HEK293 (cell line): Measurements from ENCODE around the gene EFCAB6.
A peak's percentile ranks its signal among the peaks of the same experiment; 100 is the strongest.

Source experiments
- CTCF ChIA-PET: fragments of 350-600 bp; formaldehyde crosslinking; extraction: SDS; loops from one replicate; lab custom pipeline; 2021; ENCODE audit warnings: antibody characterized with exemption; lab: Yijun Ruan, JAX
- POLR2A ChIA-PET: fragments of 300-600 bp; formaldehyde crosslinking; extraction: SDS; loops from one replicate; lab custom pipeline; 2020; ENCODE audit warnings: antibody characterized with exemption, inconsistent platforms; lab: Yijun Ruan, JAX
- H3K27ac ChIP-seq: fragments of 200-500 bp; sonication (Bioruptor generic); 2 replicates; pipeline ENCODE4 v1.5.1; 2014; ENCODE audit warnings: low read depth, low read length, control low read depth, inconsistent platforms; ENCODE audit errors: extremely low read depth
- H3K36me3 ChIP-seq, 2 experiments: fragments of 200-500 bp in 1 of 2; sonication (Bioruptor generic) in 1 of 2; 1 replicate in 1 of 2; 2 replicates in 1 of 2; pipeline ENCODE4 v1.5.1; 2014 to 2017; ENCODE audit warnings: inconsistent platforms in 2 of 2, low read length in 2 of 2; ENCODE audit not compliant: control insufficient read depth in 2 of 2, insufficient read depth in 1 of 2
- H3K4me1 ChIP-seq: fragments of 200-500 bp; sonication (Bioruptor generic); 2 replicates; pipeline ENCODE4 v1.5.1; 2014; ENCODE audit warnings: mild to moderate bottlenecking, low read length, inconsistent platforms; ENCODE audit not compliant: control insufficient read depth, insufficient read depth
- H3K4me3 ChIP-seq: 2 replicates; pipeline ENCODE4 v1.5.1; 2011; ENCODE audit warnings: low read depth, mild to moderate bottlenecking, control low read depth, low read length, moderate library complexity
- H3K9me3 ChIP-seq: fragments of 200-500 bp; sonication (Bioruptor generic); 2 replicates; pipeline ENCODE4 v1.5.1; 2014; ENCODE audit warnings: low read depth, low read length, inconsistent platforms; ENCODE audit not compliant: control insufficient read depth, insufficient read depth
- GLI2 ChIP-seq: fragments of 450-650 bp; formaldehyde crosslinking; IDR thresholded peaks from 2 replicates; pipeline ENCODE4; 2017; ENCODE audit warnings: missing biosample characterization, missing genetic modification characterization, low read depth, borderline replicate concordance
- GLIS1 ChIP-seq: fragments of 450-650 bp; formaldehyde crosslinking; IDR thresholded peaks from 2 replicates; pipeline ENCODE4 v1.5.1; 2016; ENCODE audit warnings: missing biosample characterization, missing genetic modification characterization
- HOXA7 ChIP-seq: sonication (generic); formaldehyde crosslinking; IDR thresholded peaks from 2 replicates; pipeline ENCODE4 v1.8.1; 2022; ENCODE audit warnings: missing genetic modification reagents, borderline replicate concordance
- REPIN1 ChIP-seq: fragments of 450-650 bp; formaldehyde crosslinking; IDR thresholded peaks from 2 replicates; pipeline ENCODE4 v1.5.1; 2017; ENCODE audit warnings: missing biosample characterization, missing genetic modification characterization, low read depth
- SALL2 ChIP-seq: fragments of 450-650 bp; formaldehyde crosslinking; IDR thresholded peaks from 2 replicates; pipeline ENCODE4 v1.5.0; 2017; ENCODE audit warnings: missing biosample characterization, mild to moderate bottlenecking, missing genetic modification characterization, borderline replicate concordance
- SCRT2 ChIP-seq: fragments of 450-650 bp; formaldehyde crosslinking; IDR thresholded peaks from 2 replicates; pipeline ENCODE4 v1.5.1; 2016; ENCODE audit warnings: missing biosample characterization, missing genetic modification characterization
- SETDB1 ChIP-seq: IDR thresholded peaks from one replicate; pipeline ENCODE4 v1.6.1; 2017; ENCODE audit warnings: mild to moderate bottlenecking, low read length, moderate library complexity, mixed read lengths; ENCODE audit not compliant: insufficient read length
- ZBTB26 ChIP-seq: fragments of 450-650 bp; formaldehyde crosslinking; optimal IDR thresholded peaks from 2 replicates; pipeline ENCODE3; 2016; ENCODE audit warnings: missing biosample characterization, mild to moderate bottlenecking, missing genetic modification characterization
- ZBTB8A ChIP-seq: fragments of 450-650 bp; formaldehyde crosslinking; IDR thresholded peaks from 2 replicates; pipeline ENCODE4 v1.5.1; 2016; ENCODE audit warnings: missing biosample characterization, missing genetic modification characterization
- ZNF10 ChIP-seq: fragments of 450-650 bp; formaldehyde crosslinking; IDR thresholded peaks from 2 replicates; pipeline ENCODE4 v1.5.1; 2017; ENCODE audit warnings: missing biosample characterization, missing genetic modification characterization
- ZNF202 ChIP-seq: fragments of 450-650 bp; formaldehyde crosslinking; IDR thresholded peaks from 2 replicates; pipeline ENCODE4 v1.5.1; 2016; ENCODE audit warnings: missing biosample characterization, missing genetic modification characterization, borderline replicate concordance
- ZNF214 ChIP-seq: fragments of 450-650 bp; formaldehyde crosslinking; IDR thresholded peaks from 2 replicates; pipeline ENCODE4 v1.5.1; 2017; ENCODE audit warnings: missing biosample characterization, mild to moderate bottlenecking, missing genetic modification characterization, borderline replicate concordance
- ZNF302 ChIP-seq: fragments of 450-650 bp; formaldehyde crosslinking; IDR thresholded peaks from 2 replicates; pipeline ENCODE4 v1.5.1; 2016; ENCODE audit warnings: missing biosample characterization, missing genetic modification characterization, low read depth
- ZNF398 ChIP-seq: fragments of 450-650 bp; formaldehyde crosslinking; IDR thresholded peaks from 2 replicates; pipeline ENCODE4 v1.5.1; 2017; ENCODE audit warnings: missing biosample characterization, missing genetic modification characterization
- ZNF510 ChIP-seq: fragments of 450-650 bp; formaldehyde crosslinking; IDR thresholded peaks from 2 replicates; pipeline ENCODE4 v1.5.1; 2018; ENCODE audit warnings: mild to moderate bottlenecking, missing genetic modification characterization, missing biosample characterization; ENCODE audit not compliant: insufficient replicate concordance
- ZNF529 ChIP-seq: fragments of 450-650 bp; formaldehyde crosslinking; IDR thresholded peaks from 2 replicates; pipeline ENCODE4 v1.5.1; 2017; ENCODE audit warnings: missing genetic modification characterization, missing biosample characterization; ENCODE audit not compliant: insufficient replicate concordance
- ZNF549 ChIP-seq: fragments of 450-650 bp; IDR thresholded peaks from 2 replicates; pipeline ENCODE4 v1.5.1; 2018; ENCODE audit warnings: missing biosample characterization, missing genetic modification characterization, mild to moderate bottlenecking, inconsistent platforms, moderate library complexity
- ZNF600 ChIP-seq: fragments of 450-650 bp; formaldehyde crosslinking; IDR thresholded peaks from 2 replicates; pipeline ENCODE4 v1.5.1; 2016; ENCODE audit warnings: missing biosample characterization, missing genetic modification characterization
- ZNF626 ChIP-seq: fragments of 450-650 bp; sonication (Bioruptor Pico); formaldehyde crosslinking; IDR thresholded peaks from 2 replicates; pipeline ENCODE4 v1.5.1; 2018; ENCODE audit warnings: missing biosample characterization, missing genetic modification characterization, inconsistent platforms
- ZNF654 ChIP-seq: fragments of 450-650 bp; formaldehyde crosslinking; IDR thresholded peaks from 2 replicates; pipeline ENCODE4 v1.5.1; 2016; ENCODE audit warnings: low read depth, missing biosample characterization, missing genetic modification characterization
- ZNF664 ChIP-seq: fragments of 450-650 bp; formaldehyde crosslinking; IDR thresholded peaks from 2 replicates; pipeline ENCODE4 v1.5.1; 2016; ENCODE audit warnings: missing biosample characterization, missing genetic modification characterization
- ZNF785 ChIP-seq: fragments of 450-650 bp; formaldehyde crosslinking; IDR thresholded peaks from 2 replicates; pipeline ENCODE4 v1.5.1; 2016; ENCODE audit warnings: missing biosample characterization, missing genetic modification characterization
- ZNF843 ChIP-seq: fragments of 450-650 bp; formaldehyde crosslinking; IDR thresholded peaks from 2 replicates; pipeline ENCODE4 v1.5.1; 2016; ENCODE audit warnings: missing biosample characterization, missing genetic modification characterization
- TF ChIP-seq, protein P1 (sequence below): fragments of 450-650 bp; formaldehyde crosslinking; IDR thresholded peaks from 2 replicates; pipeline ENCODE4 v1.5.1; 2016; ENCODE audit warnings: missing biosample characterization, missing genetic modification characterization
- TF ChIP-seq, protein P2 (sequence below): fragments of 450-650 bp; formaldehyde crosslinking; IDR thresholded peaks from 2 replicates; pipeline ENCODE4 v1.5.1; 2016; ENCODE audit warnings: missing biosample characterization, missing genetic modification characterization

The EFCAB6 gene

GRCh38 chr22:43537019-43537585 is 275.0 kb downstream of the EFCAB6 start:
- CTCF ChIA-PET = interaction anchor here (0.9 kb wide), 1 partner anchor 8 kb away, joined by 3 read pairs; no protein-coding TSS in a partner anchor

GRCh38 chr22:43535741-43536140 is 276.4 kb downstream of the EFCAB6 start:
- ChIA-PET POLR2A (no interaction called here), CTCF (interaction anchor here (0.6 kb wide), 1 partner anchor 1966 kb away, joined by 4 read pairs; no protein-coding TSS in a partner anchor)
- no peaks in the 10 kb centered on the region for H3K4me1 ChIP-seq
- H3K36me3 ChIP-seq = no peaks in the 10 kb centered on the region
- H3K4me3 ChIP-seq = no peak overlapping the region
- H3K9me3 ChIP-seq = no peaks in the 10 kb centered on the region
- TF ChIP-seq REPIN1 (no peak), HOXA7 (CRISPR knock-in tag) (no peak), ZNF664 (tag by site-specific recombination) (no peak), ZNF549 (tag by site-specific recombination) (no peak), SALL2 (tag by site-specific recombination) (no peak), ZNF600 (tag by site-specific recombination) (no peak), ZNF654 (tag by site-specific recombination) (no peak), ZNF10 (no peak), ZNF785 (tag by site-specific recombination) (no peak), GLIS1 (tag by site-specific recombination) (no peak), ZNF843 (no peak), ZBTB26 (tag by site-specific recombination) (no peak), ZNF626 (tag by site-specific recombination) (no peak), ZNF202 (tag by site-specific recombination) (no peak)
- TF ChIP-seq, protein P1, sequence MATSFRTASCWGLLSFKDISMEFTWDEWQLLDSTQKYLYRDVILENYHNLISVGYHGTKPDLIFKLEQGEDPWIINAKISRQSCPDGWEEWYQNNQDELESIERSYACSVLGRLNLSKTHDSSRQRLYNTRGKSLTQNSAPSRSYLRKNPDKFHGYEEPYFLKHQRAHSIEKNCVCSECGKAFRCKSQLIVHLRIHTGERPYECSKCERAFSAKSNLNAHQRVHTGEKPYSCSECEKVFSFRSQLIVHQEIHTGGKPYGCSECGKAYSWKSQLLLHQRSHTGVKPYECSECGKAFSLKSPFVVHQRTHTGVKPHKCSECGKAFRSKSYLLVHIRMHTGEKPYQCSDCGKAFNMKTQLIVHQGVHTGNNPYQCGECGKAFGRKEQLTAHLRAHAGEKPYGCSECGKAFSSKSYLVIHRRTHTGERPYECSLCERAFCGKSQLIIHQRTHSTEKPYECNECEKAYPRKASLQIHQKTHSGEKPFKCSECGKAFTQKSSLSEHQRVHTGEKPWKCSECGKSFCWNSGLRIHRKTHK = no peak
- TF ChIP-seq, protein P2, sequence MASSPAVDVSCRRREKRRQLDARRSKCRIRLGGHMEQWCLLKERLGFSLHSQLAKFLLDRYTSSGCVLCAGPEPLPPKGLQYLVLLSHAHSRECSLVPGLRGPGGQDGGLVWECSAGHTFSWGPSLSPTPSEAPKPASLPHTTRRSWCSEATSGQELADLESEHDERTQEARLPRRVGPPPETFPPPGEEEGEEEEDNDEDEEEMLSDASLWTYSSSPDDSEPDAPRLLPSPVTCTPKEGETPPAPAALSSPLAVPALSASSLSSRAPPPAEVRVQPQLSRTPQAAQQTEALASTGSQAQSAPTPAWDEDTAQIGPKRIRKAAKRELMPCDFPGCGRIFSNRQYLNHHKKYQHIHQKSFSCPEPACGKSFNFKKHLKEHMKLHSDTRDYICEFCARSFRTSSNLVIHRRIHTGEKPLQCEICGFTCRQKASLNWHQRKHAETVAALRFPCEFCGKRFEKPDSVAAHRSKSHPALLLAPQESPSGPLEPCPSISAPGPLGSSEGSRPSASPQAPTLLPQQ = no peak
- TF ChIP-seq, all 188 proteins: peak for 0
- no peak overlapping the region for H3K27ac ChIP-seq

More at GRCh38 chr22:43537019-43537585, 275.0 kb downstream of the EFCAB6 start:
- Histone ChIP-seq H3K36me3 (no peaks in the 10 kb centered on the region), H3K27ac (no peak overlapping the region), H3K9me3 (no peaks in the 10 kb centered on the region), H3K4me1 (no peaks in the 10 kb centered on the region), H3K4me3 (no peak overlapping the region)
- TF ChIP-seq ZNF843 (no peak), ZNF529 (tag by site-specific recombination) (peak; percentile 49), SETDB1 (no peak), SCRT2 (no peak)
- POLR2A ChIA-PET = interaction anchor here (0.5 kb wide), 1 partner anchor 130 kb away, joined by 8 read pairs; no protein-coding TSS in a partner anchor

GRCh38 chr22:43535336-43535735 is 276.8 kb downstream of the EFCAB6 start:
- no peaks in the 10 kb centered on the region for H3K36me3 ChIP-seq
- H3K4me1 ChIP-seq = no peaks in the 10 kb centered on the region
- no peak for TF ChIP-seq ZNF302 (tag by site-specific recombination)
- no peak for TF ChIP-seq ZNF549 (tag by site-specific recombination)
- no peak for TF ChIP-seq REPIN1
- no peak for TF ChIP-seq ZNF398 (tag by site-specific recombination)
- no peak for TF ChIP-seq ZNF214 (tag by site-specific recombination)
- no peak for TF ChIP-seq ZBTB8A (tag by site-specific recombination)
- no peak for TF ChIP-seq GLI2 (tag by site-specific recombination)
- no peak for TF ChIP-seq ZNF510 (tag by site-specific recombination)
- ChIA-PET CTCF (no interaction called here), POLR2A (no interaction called here)
- no peak overlapping the region for H3K4me3 ChIP-seq
- H3K9me3 ChIP-seq = no peaks in the 10 kb centered on the region
- no peak overlapping the region for H3K27ac ChIP-seq
